ENCODE results near the gene TCHP. TPM values are rescaled to one million over a fixed set of nuclear protein-coding genes. Genes with fewer than 3 reads are reported as not detected.
A peak's percentile ranks its signal among the peaks of the same experiment; 100 is the strongest.
"Not testable (repeated sequence)": the region's sequence is repeated elsewhere in the genome, so short reads cannot be mapped to it uniquely, and the experiment has no call there.

The TCHP gene
- total RNA-seq, 2 donors from 2014 or later: 18.9 to 26.3 TPM

DNA sequence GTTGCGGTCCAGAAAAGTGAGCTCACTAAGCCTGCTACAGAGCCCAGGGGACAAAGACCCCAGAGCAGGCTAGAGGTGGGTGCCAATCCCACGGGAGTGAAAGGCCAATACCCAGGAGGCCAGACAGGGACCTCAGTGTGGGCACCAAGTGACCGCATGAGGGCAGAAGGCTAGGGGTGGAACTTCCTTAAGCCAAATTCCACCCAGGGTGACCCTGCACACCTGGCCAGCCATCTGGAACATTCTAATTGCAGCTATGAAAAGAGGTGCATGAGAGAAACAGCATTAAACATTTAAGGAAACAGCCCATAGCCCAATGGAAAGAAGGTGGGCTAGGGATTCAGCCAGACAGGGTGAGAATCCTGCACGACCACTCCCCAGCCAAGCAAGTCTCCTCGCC lies 39.1 kb upstream of the TCHP start:
- no peak for TF ChIP-seq POLR2AphosphoS5 (IDR thresholded peaks at IDR 0.05)
- no peak for TF ChIP-seq POLR2A (IDR thresholded peaks at IDR 0.05)
- TF ChIP-seq, protein P1, sequence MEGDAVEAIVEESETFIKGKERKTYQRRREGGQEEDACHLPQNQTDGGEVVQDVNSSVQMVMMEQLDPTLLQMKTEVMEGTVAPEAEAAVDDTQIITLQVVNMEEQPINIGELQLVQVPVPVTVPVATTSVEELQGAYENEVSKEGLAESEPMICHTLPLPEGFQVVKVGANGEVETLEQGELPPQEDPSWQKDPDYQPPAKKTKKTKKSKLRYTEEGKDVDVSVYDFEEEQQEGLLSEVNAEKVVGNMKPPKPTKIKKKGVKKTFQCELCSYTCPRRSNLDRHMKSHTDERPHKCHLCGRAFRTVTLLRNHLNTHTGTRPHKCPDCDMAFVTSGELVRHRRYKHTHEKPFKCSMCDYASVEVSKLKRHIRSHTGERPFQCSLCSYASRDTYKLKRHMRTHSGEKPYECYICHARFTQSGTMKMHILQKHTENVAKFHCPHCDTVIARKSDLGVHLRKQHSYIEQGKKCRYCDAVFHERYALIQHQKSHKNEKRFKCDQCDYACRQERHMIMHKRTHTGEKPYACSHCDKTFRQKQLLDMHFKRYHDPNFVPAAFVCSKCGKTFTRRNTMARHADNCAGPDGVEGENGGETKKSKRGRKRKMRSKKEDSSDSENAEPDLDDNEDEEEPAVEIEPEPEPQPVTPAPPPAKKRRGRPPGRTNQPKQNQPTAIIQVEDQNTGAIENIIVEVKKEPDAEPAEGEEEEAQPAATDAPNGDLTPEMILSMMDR (IDR thresholded peaks at IDR 0.05): no peak
- H3K27me3 ChIP-seq (replicated peaks; ENCODE audit: insufficient read depth): no peaks in the 10 kb centered on the region
- 95% methylated on average over 5 of the region's 5 CpGs for WGBS
- H3K4me1 ChIP-seq (replicated peaks): peaks cover 3% of the 10 kb centered on the region
- no peak overlapping the region for H3K27ac ChIP-seq
- peaks cover 0 to 2% of the 10 kb centered on the region in 2 donors for H3K36me3 ChIP-seq
- intact Hi-C loops (cut with DNase I): no loop called here
- H3K9me3 ChIP-seq: no peaks in the 10 kb centered on the region
- H3K4me3 ChIP-seq: no peak overlapping the region
- no peak for DNase-seq (ENCODE audit: low spot score)

DNA sequence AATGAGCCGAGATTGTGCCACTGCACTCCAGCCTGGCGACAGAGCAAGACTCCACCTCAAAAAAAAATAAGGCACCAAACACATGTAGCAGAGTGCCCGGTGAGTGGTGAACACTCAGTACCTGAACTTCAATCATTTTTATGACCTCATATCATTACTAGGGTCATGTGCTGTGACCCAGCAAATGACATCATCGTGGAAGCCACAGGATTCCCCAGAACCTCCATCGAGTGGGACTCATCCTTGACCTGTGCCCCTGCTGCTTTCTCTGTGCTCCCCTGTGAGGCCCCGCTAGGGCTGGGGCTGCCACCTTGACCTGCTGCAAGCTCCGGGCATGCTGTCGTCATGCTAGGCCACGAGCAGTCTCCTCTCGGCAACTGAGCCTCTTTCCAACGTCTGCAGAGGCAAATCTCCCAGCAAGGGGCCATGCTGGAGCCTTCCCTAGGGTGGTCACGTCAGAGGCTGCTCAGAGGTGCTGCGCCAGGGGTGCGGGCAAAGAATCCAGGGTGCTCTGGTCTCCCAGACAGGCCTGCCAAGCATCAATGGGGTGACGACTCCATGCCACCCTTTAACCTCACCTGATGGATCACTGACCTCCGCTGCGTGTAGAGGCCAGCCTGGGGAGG lies 38.3 kb upstream of the TCHP start:
- 77% methylated on average over 17 of the region's 17 CpGs for WGBS

DNA sequence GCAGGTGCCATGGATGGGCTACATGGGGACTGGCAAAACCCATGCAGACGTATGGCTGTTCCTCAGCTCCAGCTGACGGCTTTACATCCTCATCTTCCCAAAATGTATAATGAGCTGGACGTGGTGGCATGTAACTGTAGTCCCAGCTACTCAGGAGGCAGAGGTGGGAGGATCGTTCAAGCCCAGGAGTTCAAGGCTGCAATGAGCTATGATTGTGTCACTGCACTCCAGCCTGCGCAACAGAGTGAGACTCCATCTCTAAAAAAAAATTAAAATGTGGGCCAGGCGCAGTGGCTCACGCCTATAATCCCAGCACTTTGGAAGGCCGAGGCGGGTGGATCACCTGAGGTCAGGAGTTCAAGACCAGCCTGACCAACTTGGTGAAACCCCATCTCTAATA lies 37.6 kb upstream of the TCHP start:
- WGBS: 89% methylated on average over 9 of the region's 9 CpGs
- H3K27ac ChIP-seq; H3K4me3 ChIP-seq; H3K27me3 ChIP-seq (replicated peaks; ENCODE audit: insufficient read depth); H3K9me3 ChIP-seq; H3K36me3 ChIP-seq; DNase-seq (ENCODE audit: low spot score); intact Hi-C loops (cut with DNase I); H3K4me1 ChIP-seq (replicated peaks): not testable (repeated sequence)

More for the DNA sequence above, 38.3 kb upstream of the TCHP start:
- Histone ChIP-seq H3K36me3 (no peaks in the 10 kb centered on the region), H3K4me1 (replicated peaks) (peaks cover 3% of the 10 kb centered on the region), H3K27ac (no peak overlapping the region), H3K4me3 (no peak overlapping the region), H3K9me3 (no peaks in the 10 kb centered on the region), H3K27me3 (replicated peaks; ENCODE audit: insufficient read depth) (no peaks in the 10 kb centered on the region)
- TF ChIP-seq POLR2A (IDR thresholded peaks at IDR 0.05) (no peak), POLR2AphosphoS5 (IDR thresholded peaks at IDR 0.05) (no peak)
- TF ChIP-seq, protein P1 (IDR thresholded peaks at IDR 0.05): no peak
- intact Hi-C loops (cut with DNase I): no loop called here
- DNase-seq (ENCODE audit: low spot score): no peak

DNA sequence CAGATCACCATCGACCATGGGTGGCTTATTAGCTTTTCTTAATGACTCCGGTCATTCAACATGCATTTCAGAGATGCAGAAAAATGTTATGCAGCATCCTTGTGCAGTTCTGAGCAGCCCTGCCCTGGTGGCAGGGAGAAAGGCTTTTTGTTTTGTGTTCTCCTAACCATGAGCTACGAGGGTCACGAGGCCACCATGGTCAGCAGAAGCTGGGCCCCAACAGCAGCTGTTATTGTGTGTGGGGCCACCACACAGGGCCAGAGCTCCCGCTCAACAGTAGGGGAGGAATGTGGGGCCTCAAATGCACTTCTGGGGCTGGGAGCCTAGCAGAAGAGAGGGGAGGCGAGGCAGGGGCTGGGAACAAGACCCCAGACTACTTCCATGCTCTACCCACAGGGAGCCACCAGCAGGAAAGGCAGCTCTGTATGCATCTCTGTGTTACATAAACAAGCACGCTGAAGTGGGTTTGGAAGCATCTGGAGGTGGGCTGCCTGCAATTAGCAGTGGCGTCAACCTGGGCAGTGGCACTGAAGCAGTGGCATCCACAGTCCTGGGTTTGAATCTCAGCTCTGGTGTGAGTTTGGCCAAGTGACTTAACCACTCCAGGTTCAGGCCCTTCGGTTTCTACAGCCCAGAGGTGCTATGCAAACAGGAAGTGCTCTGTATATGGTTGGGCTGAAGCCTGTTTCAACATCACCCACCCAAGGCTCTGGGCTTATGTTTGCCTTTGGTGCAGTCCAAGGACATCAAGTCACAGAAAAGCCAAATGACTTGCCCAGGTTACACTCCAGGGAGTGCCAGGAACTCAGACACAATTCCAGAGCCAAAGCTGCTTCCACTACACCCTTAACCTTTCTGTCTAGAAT lies 36.0 kb upstream of the TCHP start:
- no peaks in the 10 kb centered on the region for H3K27me3 ChIP-seq (replicated peaks; ENCODE audit: insufficient read depth)
- peak overlapping the region; percentile 59 to 77 for H3K27ac ChIP-seq
- no peaks in the 10 kb centered on the region for H3K36me3 ChIP-seq
- peak; percentile 85 for DNase-seq (ENCODE audit: low spot score)
- no peak overlapping the region for H3K4me3 ChIP-seq
- no peak for TF ChIP-seq POLR2A (IDR thresholded peaks at IDR 0.05)
- TF ChIP-seq POLR2AphosphoS5 (IDR thresholded peaks at IDR 0.05): peak; percentile 68
- TF ChIP-seq, protein P1 (IDR thresholded peaks at IDR 0.05): no peak
- H3K9me3 ChIP-seq: no peaks in the 10 kb centered on the region
- WGBS: 63% methylated on average over 9 of the region's 9 CpGs
- H3K4me1 ChIP-seq (replicated peaks): peaks cover 12% of the 10 kb centered on the region
- intact Hi-C loops (cut with DNase I): no loop called here

DNA sequence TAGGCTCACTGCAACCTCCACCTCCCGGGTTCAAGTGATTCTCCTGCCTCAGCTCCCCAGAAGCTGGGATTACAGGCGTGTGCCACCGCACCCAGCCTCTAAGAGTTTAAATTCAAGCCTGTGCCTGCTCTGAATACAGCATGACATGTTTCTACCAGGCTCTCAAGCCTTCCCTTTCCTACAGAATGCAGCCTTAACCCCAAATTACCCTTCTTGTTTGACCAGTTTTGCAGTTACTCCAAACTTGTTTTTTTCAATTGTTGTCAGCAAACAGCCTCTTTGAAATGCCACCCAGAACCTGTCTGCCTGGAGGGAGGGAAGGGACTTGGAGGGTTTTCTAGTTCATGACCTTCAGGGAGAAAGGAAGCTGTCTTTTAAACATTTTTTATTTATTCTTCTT lies 35.2 kb upstream of the TCHP start:
- peaks cover 12% of the 10 kb centered on the region for H3K4me1 ChIP-seq (replicated peaks)
- H3K4me3 ChIP-seq: no peak overlapping the region
- TF ChIP-seq POLR2A (IDR thresholded peaks at IDR 0.05) (no peak), POLR2AphosphoS5 (IDR thresholded peaks at IDR 0.05) (peak; percentile 92)
- DNase-seq (ENCODE audit: low spot score): peak; percentile 73
- H3K9me3 ChIP-seq: no peaks in the 10 kb centered on the region
- peak overlapping the region; percentile 59 to 77 for H3K27ac ChIP-seq
- no peaks in the 10 kb centered on the region for H3K27me3 ChIP-seq (replicated peaks; ENCODE audit: insufficient read depth)
- intact Hi-C loops (cut with DNase I): no loop called here
- WGBS: 35% methylated on average over 3 of the region's 3 CpGs
- H3K36me3 ChIP-seq: no peaks in the 10 kb centered on the region
